ENCODE measurements around the gene ST6GALNAC2.
A peak's percentile ranks its signal among the peaks of the same experiment; 100 is the strongest.
"Not testable (repeated sequence)": the region's sequence is repeated elsewhere in the genome, so short reads cannot be mapped to it uniquely, and the experiment has no call there.

The ST6GALNAC2 gene

GRCh38 chr17:76525513-76525833 is 60.2 kb downstream of the ST6GALNAC2 start:
- not testable (repeated sequence) for DNase-seq

- no peak for DNase-seq
Observed at GRCh38 chr17:76524598-76525512, 60.8 kb downstream of the ST6GALNAC2 start.

GRCh38 chr17:76523084-76524037 is 62.3 kb downstream of the ST6GALNAC2 start:
- peak; percentile 90 for DNase-seq

- DNase-seq, result not testable (repeated sequence)
Observed at GRCh38 chr17:76521683-76522082, 64.0 kb downstream of the ST6GALNAC2 start.

GRCh38 chr17:76521262-76521661 is 64.4 kb downstream of the ST6GALNAC2 start:
- DNase-seq, result no peak

- DNase-seq, result no peak
Observed at GRCh38 chr17:76519048-76519966, 66.4 kb downstream of the ST6GALNAC2 start.

GRCh38 chr17:76517638-76518038 is 68.0 kb downstream of the ST6GALNAC2 start:
- no peak for DNase-seq
